HCT116 (cell line): ENCODE data around the gene AXIN1.

Experiments used
- CBX3 ChIP-seq: IDR thresholded peaks from 2 replicates; pipeline ENCODE4 v1.6.1; 2012; ENCODE audit warnings: low read depth
- EZH2 ChIP-seq: fragments of 200-600 bp; sonication (generic); IDR thresholded peaks from 2 replicates; pipeline ENCODE4 v1.6.1; 2017; ENCODE audit warnings: antibody characterized with exemption, mixed run types
- EZH2phosphoT487 ChIP-seq: fragments of 200-600 bp; IDR thresholded peaks from 2 replicates; pipeline ENCODE4 v1.6.1; 2018; ENCODE audit warnings: antibody characterized with exemption, borderline replicate concordance
- POLR2A ChIP-seq: IDR thresholded peaks from 2 replicates; pipeline ENCODE4 v1.7.0; 2011; ENCODE audit warnings: borderline replicate concordance; ENCODE audit not compliant: insufficient read depth, insufficient read length; ENCODE audit errors: extremely low read depth
- POLR2AphosphoS5 ChIP-seq: IDR thresholded peaks from 2 replicates; pipeline ENCODE4 v1.6.1; 2011; ENCODE audit warnings: mild to moderate bottlenecking, low read depth, low read length, moderate library complexity
- RAD21 ChIP-seq: IDR thresholded peaks from 2 replicates; pipeline ENCODE4 v1.6.1; 2012; ENCODE audit warnings: low read depth, mild to moderate bottlenecking
- YY1 ChIP-seq: IDR thresholded peaks from 2 replicates; pipeline ENCODE4 v1.6.1; 2011; ENCODE audit warnings: low read length, low read depth, moderate library complexity, mild to moderate bottlenecking; ENCODE audit not compliant: insufficient replicate concordance; ENCODE audit errors: extremely low read depth
- ZFX ChIP-seq: fragments of 450-650 bp; IDR thresholded peaks from 2 replicates; pipeline ENCODE4 v1.6.1; 2017
- TF ChIP-seq, protein P1 (sequence below), 3 experiments: fragments of 200-600 bp in 1 of 3; sonication (generic) in 1 of 3; IDR thresholded peaks in 2 of 3; conservative IDR thresholded peaks in 1 of 3; 2 replicates each; pipeline ENCODE4 v1.5.1; 2012 to 2017; ENCODE audit warnings: low read depth in 2 of 3, low read length in 2 of 3, antibody characterized with exemption in 1 of 3, borderline replicate concordance in 1 of 3, control low read depth in 1 of 3, mild to moderate bottlenecking in 1 of 3, mixed read lengths in 1 of 3, mixed run types in 1 of 3, moderate library complexity in 1 of 3; ENCODE audit not compliant: insufficient read depth in 1 of 3
- TF ChIP-seq, protein P2 (sequence below): IDR thresholded peaks from 2 replicates; pipeline ENCODE4 v1.6.1; 2012; ENCODE audit warnings: low read depth
- TF ChIP-seq, protein P3 (sequence below): IDR thresholded peaks from 2 replicates; pipeline ENCODE4 v1.6.1; 2012

DNA sequence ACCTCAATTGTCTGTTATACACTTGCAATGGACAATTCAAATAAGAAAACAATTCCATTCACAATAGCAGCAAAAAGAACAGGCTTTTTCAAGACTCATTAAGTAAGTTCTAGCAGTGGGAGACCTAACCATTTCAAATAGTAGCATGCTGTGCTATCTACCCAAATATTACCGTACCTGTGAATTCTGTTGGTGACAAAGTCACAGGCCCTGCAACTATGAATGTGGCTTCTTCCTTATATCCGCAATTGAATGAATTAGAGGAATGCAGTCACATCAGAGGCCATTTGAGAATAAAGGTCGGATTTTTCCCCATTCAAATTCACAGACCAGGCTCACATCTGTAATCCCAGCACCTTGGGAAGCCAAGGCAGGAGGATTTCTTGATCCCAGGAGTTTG is 43.7 kb upstream of the AXIN1 start:
- no peak for TF ChIP-seq EZH2
- TF ChIP-seq, protein P1, sequence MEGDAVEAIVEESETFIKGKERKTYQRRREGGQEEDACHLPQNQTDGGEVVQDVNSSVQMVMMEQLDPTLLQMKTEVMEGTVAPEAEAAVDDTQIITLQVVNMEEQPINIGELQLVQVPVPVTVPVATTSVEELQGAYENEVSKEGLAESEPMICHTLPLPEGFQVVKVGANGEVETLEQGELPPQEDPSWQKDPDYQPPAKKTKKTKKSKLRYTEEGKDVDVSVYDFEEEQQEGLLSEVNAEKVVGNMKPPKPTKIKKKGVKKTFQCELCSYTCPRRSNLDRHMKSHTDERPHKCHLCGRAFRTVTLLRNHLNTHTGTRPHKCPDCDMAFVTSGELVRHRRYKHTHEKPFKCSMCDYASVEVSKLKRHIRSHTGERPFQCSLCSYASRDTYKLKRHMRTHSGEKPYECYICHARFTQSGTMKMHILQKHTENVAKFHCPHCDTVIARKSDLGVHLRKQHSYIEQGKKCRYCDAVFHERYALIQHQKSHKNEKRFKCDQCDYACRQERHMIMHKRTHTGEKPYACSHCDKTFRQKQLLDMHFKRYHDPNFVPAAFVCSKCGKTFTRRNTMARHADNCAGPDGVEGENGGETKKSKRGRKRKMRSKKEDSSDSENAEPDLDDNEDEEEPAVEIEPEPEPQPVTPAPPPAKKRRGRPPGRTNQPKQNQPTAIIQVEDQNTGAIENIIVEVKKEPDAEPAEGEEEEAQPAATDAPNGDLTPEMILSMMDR (IDR thresholded peaks at IDR 0.05 in 2 of 3, conservative IDR thresholded peaks at IDR 0.05 in 1 of 3; ENCODE audit: borderline replicate concordance in 1 of 3, insufficient read depth in 1 of 3, low read depth in 2 of 3, low read length in 2 of 3), result no peak
- no peak for TF ChIP-seq POLR2AphosphoS5
- no peak for TF ChIP-seq RAD21
- no peak for TF ChIP-seq ZFX
- TF ChIP-seq, protein P2, sequence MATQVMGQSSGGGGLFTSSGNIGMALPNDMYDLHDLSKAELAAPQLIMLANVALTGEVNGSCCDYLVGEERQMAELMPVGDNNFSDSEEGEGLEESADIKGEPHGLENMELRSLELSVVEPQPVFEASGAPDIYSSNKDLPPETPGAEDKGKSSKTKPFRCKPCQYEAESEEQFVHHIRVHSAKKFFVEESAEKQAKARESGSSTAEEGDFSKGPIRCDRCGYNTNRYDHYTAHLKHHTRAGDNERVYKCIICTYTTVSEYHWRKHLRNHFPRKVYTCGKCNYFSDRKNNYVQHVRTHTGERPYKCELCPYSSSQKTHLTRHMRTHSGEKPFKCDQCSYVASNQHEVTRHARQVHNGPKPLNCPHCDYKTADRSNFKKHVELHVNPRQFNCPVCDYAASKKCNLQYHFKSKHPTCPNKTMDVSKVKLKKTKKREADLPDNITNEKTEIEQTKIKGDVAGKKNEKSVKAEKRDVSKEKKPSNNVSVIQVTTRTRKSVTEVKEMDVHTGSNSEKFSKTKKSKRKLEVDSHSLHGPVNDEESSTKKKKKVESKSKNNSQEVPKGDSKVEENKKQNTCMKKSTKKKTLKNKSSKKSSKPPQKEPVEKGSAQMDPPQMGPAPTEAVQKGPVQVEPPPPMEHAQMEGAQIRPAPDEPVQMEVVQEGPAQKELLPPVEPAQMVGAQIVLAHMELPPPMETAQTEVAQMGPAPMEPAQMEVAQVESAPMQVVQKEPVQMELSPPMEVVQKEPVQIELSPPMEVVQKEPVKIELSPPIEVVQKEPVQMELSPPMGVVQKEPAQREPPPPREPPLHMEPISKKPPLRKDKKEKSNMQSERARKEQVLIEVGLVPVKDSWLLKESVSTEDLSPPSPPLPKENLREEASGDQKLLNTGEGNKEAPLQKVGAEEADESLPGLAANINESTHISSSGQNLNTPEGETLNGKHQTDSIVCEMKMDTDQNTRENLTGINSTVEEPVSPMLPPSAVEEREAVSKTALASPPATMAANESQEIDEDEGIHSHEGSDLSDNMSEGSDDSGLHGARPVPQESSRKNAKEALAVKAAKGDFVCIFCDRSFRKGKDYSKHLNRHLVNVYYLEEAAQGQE, result no peak
- TF ChIP-seq POLR2A, result no peak
- no peak for TF ChIP-seq EZH2phosphoT487
- no peak for TF ChIP-seq CBX3
- TF ChIP-seq, protein P3, sequence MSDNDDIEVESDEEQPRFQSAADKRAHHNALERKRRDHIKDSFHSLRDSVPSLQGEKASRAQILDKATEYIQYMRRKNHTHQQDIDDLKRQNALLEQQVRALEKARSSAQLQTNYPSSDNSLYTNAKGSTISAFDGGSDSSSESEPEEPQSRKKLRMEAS, result no peak
- TF ChIP-seq YY1, result no peak
